GM12864 (cell line): Measurements from ENCODE around the gene HECW1.

Experiments
- DNase-seq: peaks from one replicate; pipeline ENCODE4 v3.0.0-alpha.2; 2011; ENCODE audit warnings: low read depth
- H3K4me3 ChIP-seq: 2 replicates; pipeline ENCODE4 v1.5.1; 2011; ENCODE audit warnings: mild to moderate bottlenecking, low read depth, low read length, control low read depth
- CTCF ChIP-seq: IDR thresholded peaks from 2 replicates; pipeline ENCODE4 v1.5.1; 2011; ENCODE audit warnings: low read depth, mild to moderate bottlenecking, moderate library complexity, low read length, control low read depth, inconsistent platforms; ENCODE audit errors: missing control alignments

Gene HECW1

GRCh38 chr7:43443381-43443780, 330.9 kb downstream of the HECW1 start:
- no peak for TF ChIP-seq CTCF

GRCh38 chr7:43444711-43445578, 332.5 kb downstream of the HECW1 start:
- H3K4me3 ChIP-seq: no peak overlapping the region
- DNase-seq: no peak
- TF ChIP-seq CTCF: no peak

More at GRCh38 chr7:43443381-43443780, 330.9 kb downstream of the HECW1 start:
- DNase-seq: no peak
- no peak overlapping the region for H3K4me3 ChIP-seq

GRCh38 chr7:43449577-43449976, 337.1 kb downstream of the HECW1 start:
- no peak overlapping the region for H3K4me3 ChIP-seq
- no peak for DNase-seq
- no peak for TF ChIP-seq CTCF

- no peak for TF ChIP-seq CTCF
- H3K4me3 ChIP-seq: no peak overlapping the region
- DNase-seq: no peak
These were observed 338.4 kb downstream of the HECW1 start for GRCh38 chr7:43450894-43451293.

GRCh38 chr7:43454936-43455518, 342.6 kb downstream of the HECW1 start:
- no peak for DNase-seq
- peak; percentile 45 for TF ChIP-seq CTCF
- no peak overlapping the region for H3K4me3 ChIP-seq

- no peak overlapping the region for H3K4me3 ChIP-seq
- no peak for DNase-seq
- no peak for TF ChIP-seq CTCF
These were observed 343.8 kb downstream of the HECW1 start for GRCh38 chr7:43456200-43456599.
